ENCODE data around the gene DPH1.
"Not testable (repeated sequence)": the region's sequence is repeated elsewhere in the genome, so short reads cannot be mapped to it uniquely, and the experiment has no call there.

The DPH1 gene

DNA sequence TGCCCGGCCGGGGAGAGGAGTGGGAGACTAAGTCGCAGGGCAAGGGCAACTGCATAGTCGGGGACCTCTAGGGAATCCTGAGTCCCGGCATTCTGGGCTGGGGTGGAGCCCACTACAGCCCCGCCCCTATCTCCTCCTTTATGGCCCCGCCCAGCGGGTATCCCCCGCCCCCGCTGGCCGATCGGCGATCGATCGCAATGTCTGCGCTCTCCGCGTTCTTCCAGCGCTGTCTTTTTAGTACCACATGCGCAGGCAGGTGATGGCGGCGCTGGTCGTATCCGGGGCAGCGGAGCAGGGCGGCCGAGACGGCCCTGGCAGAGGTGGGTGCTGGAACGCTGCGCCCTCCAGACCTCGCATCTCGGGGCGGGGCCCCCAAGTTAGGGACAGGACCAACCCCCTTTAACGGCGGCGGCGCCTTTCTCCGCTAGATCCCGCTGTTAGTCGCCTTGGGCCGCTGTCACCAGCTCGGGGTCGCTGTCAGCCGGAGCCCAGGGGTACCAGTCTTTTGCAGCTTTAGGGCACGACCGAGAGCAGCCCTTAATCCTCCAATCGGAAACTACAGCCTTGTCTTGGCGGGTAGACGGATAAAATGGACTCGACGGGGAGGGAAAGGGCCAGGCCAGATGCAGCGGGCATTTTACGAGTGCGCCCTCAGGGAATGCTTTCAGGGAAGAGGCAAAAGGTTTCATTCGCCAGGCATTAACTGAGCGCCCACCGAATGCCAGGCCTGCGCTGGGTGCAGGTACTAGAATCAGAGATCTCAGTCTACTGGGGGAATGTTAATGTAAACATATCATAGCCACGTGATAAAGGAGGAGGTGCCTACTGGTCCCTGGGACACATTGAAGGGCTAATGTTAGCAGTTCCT lies at the start of gene DPH1:
Gene DPH1, plus strand, starts transcription at position 243 of the 868 bp plus-strand sequence. Its CDS starts 17 bp downstream, at position 260.
- Histone ChIP-seq H3K27me3 (ENCODE audit: insufficient read depth, insufficient read length) (peaks cover 33% of the 10 kb centered on the region), H3K4me1 (ENCODE audit: insufficient read depth, insufficient read length) (peaks cover 15% of the 10 kb centered on the region), H3K4me3 (ENCODE audit: insufficient read length, low read depth) (peak within 1 kb of the TSS; percentile 99), H3K9ac (ENCODE audit: insufficient read length, low read depth) (peak within 1 kb of the TSS; percentile 96), H3K9me3 (ENCODE audit: insufficient read depth, low read length) (no peaks in the 10 kb centered on the region), H3K36me3 (ENCODE audit: insufficient read depth, insufficient read length, low read length) (peaks cover 16% of the 10 kb centered on the region)
- DNase-seq (ENCODE audit: low read depth, low spot score): no peak
- peak; percentile 75 for TF ChIP-seq YY1 (IDR thresholded peaks at IDR 0.05; ENCODE audit: insufficient read depth, insufficient read length)
- no peak for TF ChIP-seq ZNF274 (IDR thresholded peaks at IDR 0.05; ENCODE audit: low read depth, low read length)

DNA sequence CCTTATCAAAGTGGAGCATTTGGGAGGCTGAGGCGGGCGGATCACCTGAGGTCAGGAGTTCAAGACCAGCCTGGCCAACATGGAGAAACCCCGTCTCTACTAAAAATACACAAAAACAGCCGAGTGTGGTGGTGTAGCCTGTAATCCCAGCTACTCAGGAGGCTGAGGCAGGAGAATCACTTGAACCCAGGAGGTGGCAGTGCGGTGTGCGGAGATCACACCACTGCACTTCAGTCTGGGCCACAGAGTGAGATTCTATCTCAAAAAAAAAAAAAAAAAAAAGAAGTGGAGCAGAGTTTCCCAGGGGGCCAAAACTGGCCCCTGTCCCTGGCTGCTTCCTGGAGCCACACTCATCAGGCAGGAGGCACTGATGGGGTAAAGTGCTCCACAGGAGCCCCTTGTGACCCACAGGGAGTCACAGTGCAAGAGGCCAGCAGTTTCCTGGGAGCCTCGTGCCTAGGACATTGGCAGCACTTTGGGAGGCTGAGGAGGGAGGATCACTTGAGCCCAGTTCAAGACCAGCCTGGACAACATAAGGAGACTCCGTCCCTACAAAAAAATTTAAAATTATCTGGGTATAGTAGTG lies 49.2 kb upstream of the DPH1 start:
- Histone ChIP-seq H3K9me3 (ENCODE audit: insufficient read depth, low read length) (no peaks in the 10 kb centered on the region), H3K27me3 (ENCODE audit: insufficient read depth, insufficient read length) (no peaks in the 10 kb centered on the region), H3K36me3 (ENCODE audit: insufficient read depth, insufficient read length, low read length) (no peaks in the 10 kb centered on the region), H3K9ac (ENCODE audit: insufficient read length, low read depth) (no peak overlapping the region), H3K4me1 (ENCODE audit: insufficient read depth, insufficient read length) (peaks cover 29% of the 10 kb centered on the region), H3K4me3 (ENCODE audit: insufficient read length, low read depth) (no peak overlapping the region)
- no peak for TF ChIP-seq YY1 (IDR thresholded peaks at IDR 0.05; ENCODE audit: insufficient read depth, insufficient read length)
- TF ChIP-seq SUZ12 (IDR thresholded peaks at IDR 0.05; ENCODE audit: extremely low read depth, insufficient read depth, insufficient read length): no peak
- TF ChIP-seq ZNF274 (IDR thresholded peaks at IDR 0.05; ENCODE audit: low read depth, low read length): no peak
- DNase-seq (ENCODE audit: low read depth, low spot score): no peak

DNA sequence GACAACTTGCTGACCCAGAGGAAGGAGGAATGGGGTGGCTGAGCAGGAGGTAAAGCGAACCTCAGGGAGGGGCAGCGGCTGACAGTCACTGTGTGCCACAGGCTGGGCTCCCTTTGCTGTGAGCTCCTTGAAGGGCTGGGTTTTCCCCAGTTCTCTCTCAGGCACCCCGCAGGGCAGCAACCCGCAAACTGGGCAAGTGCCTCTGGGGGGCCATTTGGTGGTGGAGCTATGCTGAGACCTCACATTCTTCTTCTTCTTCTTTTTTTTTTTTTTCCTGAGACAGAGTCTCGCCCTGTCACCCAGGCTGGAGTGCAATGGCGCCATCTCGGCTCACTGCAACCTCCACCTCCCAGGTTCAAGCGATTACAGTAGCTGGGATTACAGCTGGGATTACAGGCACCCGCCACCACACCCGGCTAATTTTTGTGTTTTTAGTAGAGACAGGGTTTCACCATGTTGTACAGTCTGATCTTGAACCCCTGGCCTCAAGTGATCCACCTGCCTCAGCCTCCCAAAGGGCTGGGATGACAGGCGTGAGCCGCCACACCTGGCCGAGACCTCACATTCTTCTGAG lies 47.1 kb upstream of the DPH1 start:
- Histone ChIP-seq H3K9ac (ENCODE audit: insufficient read length, low read depth) (peak overlapping the region; percentile 46), H3K4me1 (ENCODE audit: insufficient read depth, insufficient read length) (peaks cover 31% of the 10 kb centered on the region), H3K4me3 (ENCODE audit: insufficient read length, low read depth) (peak overlapping the region; percentile 9)
- H3K27me3 ChIP-seq (ENCODE audit: insufficient read depth, insufficient read length); H3K36me3 ChIP-seq (ENCODE audit: insufficient read depth, insufficient read length, low read length); H3K9me3 ChIP-seq (ENCODE audit: insufficient read depth, low read length); DNase-seq (ENCODE audit: low read depth, low spot score): not testable (repeated sequence)

DNA sequence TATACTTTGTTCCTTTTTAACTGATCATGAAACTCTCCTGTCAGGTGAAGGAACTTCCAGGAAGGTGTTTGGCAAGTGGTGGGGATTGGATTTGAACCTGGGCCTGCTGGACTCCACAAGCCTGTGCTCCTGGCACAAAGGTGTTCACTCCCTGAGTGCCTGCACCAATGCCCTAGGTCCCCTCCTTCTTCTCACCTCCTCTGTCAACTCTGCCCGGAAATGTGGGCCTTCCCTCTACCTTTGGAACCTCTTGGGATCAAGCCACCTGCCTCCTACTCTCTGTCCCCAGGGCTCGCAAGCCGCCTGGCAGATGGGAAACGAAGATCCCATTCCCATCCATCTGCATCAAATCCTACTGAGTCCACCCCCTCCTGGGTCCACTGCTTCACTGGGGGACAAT lies 44.9 kb upstream of the DPH1 start:
- Histone ChIP-seq H3K4me1 (ENCODE audit: insufficient read depth, insufficient read length) (peaks cover 28% of the 10 kb centered on the region), H3K27me3 (ENCODE audit: insufficient read depth, insufficient read length) (no peaks in the 10 kb centered on the region), H3K9me3 (ENCODE audit: insufficient read depth, low read length) (no peaks in the 10 kb centered on the region), H3K4me3 (ENCODE audit: insufficient read length, low read depth) (no peak overlapping the region), H3K36me3 (ENCODE audit: insufficient read depth, insufficient read length, low read length) (no peaks in the 10 kb centered on the region), H3K9ac (ENCODE audit: insufficient read length, low read depth) (no peak overlapping the region)
- no peak for DNase-seq (ENCODE audit: low read depth, low spot score)
- no peak for TF ChIP-seq YY1 (IDR thresholded peaks at IDR 0.05; ENCODE audit: insufficient read depth, insufficient read length)
- TF ChIP-seq SUZ12 (IDR thresholded peaks at IDR 0.05; ENCODE audit: extremely low read depth, insufficient read depth, insufficient read length): no peak
- TF ChIP-seq ZNF274 (IDR thresholded peaks at IDR 0.05; ENCODE audit: low read depth, low read length): no peak

DNA sequence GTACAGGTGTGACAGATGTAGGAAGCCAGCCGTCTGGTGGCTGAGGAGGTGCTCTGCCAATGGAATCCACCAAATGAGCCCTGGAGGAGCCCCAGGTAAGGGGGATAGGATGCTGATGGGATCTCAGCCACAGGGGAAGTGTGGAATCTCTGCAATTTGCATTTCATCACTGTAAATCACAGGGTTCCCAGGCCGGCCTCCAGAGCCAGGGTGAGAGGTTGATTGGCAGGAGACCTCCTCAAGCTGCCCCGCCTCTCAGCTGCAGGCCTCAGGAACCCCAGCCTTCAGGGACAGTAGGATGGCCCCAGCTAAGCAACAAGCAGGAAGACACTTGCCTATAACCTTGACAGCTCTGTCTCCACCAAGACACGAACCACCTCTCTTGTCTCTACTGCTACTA lies 44.3 kb upstream of the DPH1 start:
- H3K9ac ChIP-seq (ENCODE audit: insufficient read length, low read depth): no peak overlapping the region
- peak; percentile 71 for DNase-seq (ENCODE audit: low read depth, low spot score)
- no peaks in the 10 kb centered on the region for H3K36me3 ChIP-seq (ENCODE audit: insufficient read depth, insufficient read length, low read length)
- no peaks in the 10 kb centered on the region for H3K27me3 ChIP-seq (ENCODE audit: insufficient read depth, insufficient read length)
- H3K9me3 ChIP-seq (ENCODE audit: insufficient read depth, low read length): no peaks in the 10 kb centered on the region
- H3K4me3 ChIP-seq (ENCODE audit: insufficient read length, low read depth): no peak overlapping the region
- TF ChIP-seq SUZ12 (IDR thresholded peaks at IDR 0.05; ENCODE audit: extremely low read depth, insufficient read depth, insufficient read length) (no peak), ZNF274 (IDR thresholded peaks at IDR 0.05; ENCODE audit: low read depth, low read length) (no peak), YY1 (IDR thresholded peaks at IDR 0.05; ENCODE audit: insufficient read depth, insufficient read length) (no peak)
- H3K4me1 ChIP-seq (ENCODE audit: insufficient read depth, insufficient read length): peaks cover 28% of the 10 kb centered on the region

DNA sequence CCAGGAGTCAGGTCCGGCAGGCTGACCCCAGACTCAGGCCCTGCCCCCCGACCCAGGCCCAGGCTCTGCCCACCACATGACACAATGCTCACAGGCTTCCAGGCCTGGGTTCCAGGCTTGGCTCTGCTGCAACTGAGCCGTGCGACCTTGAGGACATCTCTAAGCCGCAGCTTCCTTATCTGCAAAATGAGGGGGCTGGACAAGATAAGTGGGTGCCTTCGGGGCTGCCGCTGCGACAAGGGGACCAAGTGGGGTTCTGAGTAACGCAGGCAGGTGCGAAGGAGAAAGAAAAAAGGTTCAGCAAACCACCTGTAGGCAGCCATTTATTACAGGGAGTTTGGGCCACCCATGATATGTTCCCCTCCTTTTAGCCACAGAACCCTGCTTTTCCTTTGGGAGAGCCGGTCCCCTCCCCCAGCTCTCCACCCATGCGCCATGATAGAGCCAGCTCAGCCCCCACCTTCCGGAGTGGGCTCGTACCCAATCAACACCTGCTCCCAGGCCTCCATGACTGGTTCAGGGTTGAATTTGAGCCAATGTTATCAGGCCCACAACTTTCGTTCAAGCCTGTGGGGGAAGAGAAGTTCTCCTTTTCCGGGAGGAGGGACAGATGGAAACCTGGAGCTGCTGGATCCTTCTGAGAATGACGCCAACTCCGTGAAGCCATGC lies 43.0 kb upstream of the DPH1 start:
- Histone ChIP-seq H3K4me3 (ENCODE audit: insufficient read length, low read depth) (no peak overlapping the region), H3K9me3 (ENCODE audit: insufficient read depth, low read length) (no peaks in the 10 kb centered on the region), H3K9ac (ENCODE audit: insufficient read length, low read depth) (peak overlapping the region; percentile 8), H3K4me1 (ENCODE audit: insufficient read depth, insufficient read length) (peaks cover 27% of the 10 kb centered on the region), H3K36me3 (ENCODE audit: insufficient read depth, insufficient read length, low read length) (no peaks in the 10 kb centered on the region), H3K27me3 (ENCODE audit: insufficient read depth, insufficient read length) (no peaks in the 10 kb centered on the region)
- TF ChIP-seq YY1 (IDR thresholded peaks at IDR 0.05; ENCODE audit: insufficient read depth, insufficient read length) (no peak), SUZ12 (IDR thresholded peaks at IDR 0.05; ENCODE audit: extremely low read depth, insufficient read depth, insufficient read length) (no peak)
- DNase-seq (ENCODE audit: low read depth, low spot score): no peak

DNA sequence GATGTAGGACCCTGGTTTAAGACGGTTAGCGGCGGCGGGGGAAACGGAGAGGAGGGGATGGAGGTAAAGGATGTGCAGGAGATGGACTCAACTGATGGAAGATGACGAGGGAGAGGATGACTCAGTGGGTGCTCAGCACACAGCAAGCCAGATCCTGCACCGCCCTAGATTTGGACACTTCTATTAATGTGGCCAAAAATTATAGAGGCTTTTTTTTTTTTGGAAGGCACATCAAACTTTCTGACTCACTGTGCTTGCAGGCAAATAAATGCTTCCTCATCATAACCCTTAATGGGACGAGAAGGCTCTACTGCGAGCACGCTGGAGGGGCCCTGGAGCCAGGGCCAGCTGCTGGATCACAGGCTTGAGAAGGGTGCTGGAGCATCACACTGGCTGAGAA lies 40.8 kb upstream of the DPH1 start:
- Histone ChIP-seq H3K9ac (ENCODE audit: insufficient read length, low read depth) (no peak overlapping the region), H3K9me3 (ENCODE audit: insufficient read depth, low read length) (no peaks in the 10 kb centered on the region), H3K27me3 (ENCODE audit: insufficient read depth, insufficient read length) (no peaks in the 10 kb centered on the region), H3K4me3 (ENCODE audit: insufficient read length, low read depth) (no peak overlapping the region), H3K4me1 (ENCODE audit: insufficient read depth, insufficient read length) (peaks cover 18% of the 10 kb centered on the region), H3K36me3 (ENCODE audit: insufficient read depth, insufficient read length, low read length) (no peaks in the 10 kb centered on the region)
- DNase-seq (ENCODE audit: low read depth, low spot score): no peak
- TF ChIP-seq YY1 (IDR thresholded peaks at IDR 0.05; ENCODE audit: insufficient read depth, insufficient read length) (no peak), ZNF274 (IDR thresholded peaks at IDR 0.05; ENCODE audit: low read depth, low read length) (no peak), SUZ12 (IDR thresholded peaks at IDR 0.05; ENCODE audit: extremely low read depth, insufficient read depth, insufficient read length) (no peak)
